ENCODE results near the gene RNASEH1. TPM values are rescaled to one million over a fixed set of nuclear protein-coding genes. Genes with fewer than 3 reads are reported as not detected.

The RNASEH1 gene
- total and polyA plus RNA-seq, 2 of the 4 experiments (the other 2 are of a cell fraction) = 23.5 to 23.7 TPM

GRCh38 chr2:3581367-3582262 lies 23.5 kb upstream of the RNASEH1 start:
- Histone ChIP-seq H2AFZ (replicated peaks; ENCODE audit: low read length, poor library complexity) (no peak overlapping the region), H3K4me3 (ENCODE audit: insufficient read depth, low read depth, low read length) (no peak overlapping the region), H3K9me3 (ENCODE audit: control insufficient read depth, insufficient read depth, low read length) (no peaks in the 10 kb centered on the region), H2BK5ac (ENCODE audit: low read depth, low read length, poor library complexity, severe bottlenecking) (no peak overlapping the region), H3K4me2 (ENCODE audit: low read depth, low read length) (no peak overlapping the region), H2BK120ac (ENCODE audit: low read depth, low read length) (no peak overlapping the region), H4K8ac (ENCODE audit: low read depth in 2 of 2, low read length in 2 of 2) (no peak overlapping the region), H3K4ac (ENCODE audit: low read depth, low read length) (no peak overlapping the region), H2BK20ac (ENCODE audit: low read depth, low read length) (no peak overlapping the region), H4K5ac (ENCODE audit: low read depth, low read length) (no peak overlapping the region), H4K20me1 (ENCODE audit: insufficient read depth, low read length) (peaks cover 46% of the 10 kb centered on the region), H3K36me3 (ENCODE audit: control insufficient read depth, insufficient read depth, low read length) (peaks cover 43% of the 10 kb centered on the region), H3K27ac (ENCODE audit: insufficient read depth, low read length) (no peak overlapping the region), H2BK15ac (ENCODE audit: low read depth, low read length) (no peak overlapping the region), H3K9me1 (ENCODE audit: insufficient read depth, low read length) (peaks cover 5% of the 10 kb centered on the region), H3K9ac (ENCODE audit: low read depth, low read length) (no peak overlapping the region), H3K56ac (ENCODE audit: extremely low read depth, insufficient read depth, low read length) (no peak overlapping the region), H2AK5ac (ENCODE audit: low read depth, low read length) (no peak overlapping the region), H3K18ac (ENCODE audit: low read depth, low read length) (no peak overlapping the region), H3K14ac (replicated peaks; ENCODE audit: low read depth, low read length) (no peak overlapping the region), H3K79me1 (ENCODE audit: low read depth in 1 of 2, low read length in 2 of 2) (peaks cover 31 to 59% of the 10 kb centered on the region in 2 experiments; a peak in 3 of 4 replicates), H3K4me1 (ENCODE audit: control insufficient read depth, insufficient read depth, low read length) (peaks cover 12% of the 10 kb centered on the region), H2AK9ac (replicated peaks; ENCODE audit: low read depth, low read length, poor library complexity) (no peak overlapping the region), H3K27me3 (ENCODE audit: control insufficient read depth, insufficient read depth, low read length) (no peaks in the 10 kb centered on the region), H4K91ac (ENCODE audit: insufficient read depth, low read depth, low read length) (no peak overlapping the region), H3K23ac (ENCODE audit: low read depth, low read length) (no peak overlapping the region)
- ChIA-PET CTCF (no interaction called here), POLR2A (ENCODE audit: unreplicated experiment) (no interaction called here)
- BruUV-seq (replicated peaks) = no TSS peak
- intact Hi-C loops (cut with micrococcal nuclease) = no loop called here
- in situ Hi-C loops (cut with MboI; ENCODE audit: low sequenced_read_pairs) = no loop called here
- no peak for TF ChIP-seq RAD21 (IDR thresholded peaks at IDR 0.05; ENCODE audit: low read length)
- 87% methylated on average over 4 of the region's 13 CpGs; no CpG with 5 or more reads in 1 of the 2 experiments for WGBS, 2 experiments (ENCODE audit: extremely low coverage in 2 of 2, insufficient read length in 1 of 2)
- dilution Hi-C loops (cut with HindIII; ENCODE audit: low sequenced_read_pairs, unreplicated experiment) = no loop called here
- no peak for ATAC-seq (ENCODE audit: low read depth)
- no peak for DNase-seq
